ENCODE results near the gene VCAM1. TPM values are rescaled to one million over a fixed set of nuclear protein-coding genes. Genes with fewer than 3 reads are reported as not detected.
"Not testable (repeated sequence)": the region's sequence is repeated elsewhere in the genome, so short reads cannot be mapped to it uniquely, and the experiment has no call there.

Gene VCAM1
- total RNA-seq, 1 experiment from 2014 or later: 0.08 TPM

GRCh38 chr1:100778748-100779147 lies 59.2 kb downstream of the VCAM1 start:
- TF ChIP-seq TCF7L2 (IDR thresholded peaks at IDR 0.05; ENCODE audit: low read depth, low read length) (no peak), POLR2AphosphoS5 (IDR thresholded peaks at IDR 0.05; ENCODE audit: low read depth, low read length) (no peak), REST (IDR thresholded peaks at IDR 0.05; ENCODE audit: insufficient read depth in 1 of 2, low read depth in 2 of 2, low read length in 1 of 2) (no peak), SIN3A (IDR thresholded peaks at IDR 0.05; ENCODE audit: borderline replicate concordance, insufficient read depth, low read depth, low read length) (no peak), CTCF (IDR thresholded peaks at IDR 0.05) (no peak)
- no peak for DNase-seq (ENCODE audit: low read depth, low spot score)
- no TSS peak for BruUV-seq (replicated peaks)
- H3K4me3 ChIP-seq (ENCODE audit: low read depth in 2 of 2, low read length in 2 of 2): no peak overlapping the region
- intact Hi-C loops (cut with micrococcal nuclease; ENCODE audit: unreplicated experiment): no loop called here
- no peak overlapping the region for H3K27ac ChIP-seq (ENCODE audit: low read length)
- in situ Hi-C loops (cut with HindIII; ENCODE audit: low pct_unique_long_range_greater_than_20kb, low sequenced_read_pairs): no loop called here
- no peaks in the 10 kb centered on the region for H3K36me3 ChIP-seq (ENCODE audit: control insufficient read depth, insufficient read depth, low read length)
- no peaks in the 10 kb centered on the region for H3K4me1 ChIP-seq (ENCODE audit: control insufficient read depth, insufficient read depth, low read length)
- ATAC-seq: no peak
- POLR2A ChIA-PET: no interaction called here
- H3K27me3 ChIP-seq (ENCODE audit: control insufficient read depth, insufficient read depth, low read length): no peaks in the 10 kb centered on the region
- CTCF ChIA-PET: no interaction called here
- H3K9me3 ChIP-seq (ENCODE audit: control insufficient read depth, insufficient read depth, low read depth, low read length): no peaks in the 10 kb centered on the region

- no peak for DNase-seq (ENCODE audit: low read depth, low spot score)
- CTCF ChIA-PET: no interaction called here
- no peaks in the 10 kb centered on the region for H3K36me3 ChIP-seq (ENCODE audit: control insufficient read depth, insufficient read depth, low read length)
- POLR2A ChIA-PET: no interaction called here
- no peak overlapping the region for H3K27ac ChIP-seq (ENCODE audit: low read length)
- H3K4me1 ChIP-seq (ENCODE audit: control insufficient read depth, insufficient read depth, low read length): no peaks in the 10 kb centered on the region
- no peaks in the 10 kb centered on the region for H3K9me3 ChIP-seq (ENCODE audit: control insufficient read depth, insufficient read depth, low read depth, low read length)
- in situ Hi-C loops (cut with HindIII; ENCODE audit: low pct_unique_long_range_greater_than_20kb, low sequenced_read_pairs) (no loop called here), intact Hi-C loops (cut with micrococcal nuclease; ENCODE audit: unreplicated experiment) (no loop called here)
- no peaks in the 10 kb centered on the region for H3K27me3 ChIP-seq (ENCODE audit: control insufficient read depth, insufficient read depth, low read length)
- H3K4me3 ChIP-seq (ENCODE audit: low read depth in 2 of 2, low read length in 2 of 2): no peak overlapping the region
- no TSS peak for BruUV-seq (replicated peaks)
- no peak for ATAC-seq
- no peak for TF ChIP-seq REST (IDR thresholded peaks at IDR 0.05; ENCODE audit: insufficient read depth in 1 of 2, low read depth in 2 of 2, low read length in 1 of 2)
- no peak for TF ChIP-seq POLR2AphosphoS5 (IDR thresholded peaks at IDR 0.05; ENCODE audit: low read depth, low read length)
- no peak for TF ChIP-seq SIN3A (IDR thresholded peaks at IDR 0.05; ENCODE audit: borderline replicate concordance, insufficient read depth, low read depth, low read length)
- no peak for TF ChIP-seq TCF7L2 (IDR thresholded peaks at IDR 0.05; ENCODE audit: low read depth, low read length)
- TF ChIP-seq CTCF (IDR thresholded peaks at IDR 0.05): no peak
These were observed 61.3 kb downstream of the VCAM1 start for GRCh38 chr1:100780814-100781213.

- CTCF ChIA-PET; H3K27ac ChIP-seq (ENCODE audit: low read length); H3K4me1 ChIP-seq (ENCODE audit: control insufficient read depth, insufficient read depth, low read length); intact Hi-C loops (cut with micrococcal nuclease; ENCODE audit: unreplicated experiment); H3K36me3 ChIP-seq (ENCODE audit: control insufficient read depth, insufficient read depth, low read length); in situ Hi-C loops (cut with HindIII; ENCODE audit: low pct_unique_long_range_greater_than_20kb, low sequenced_read_pairs); ATAC-seq; H3K27me3 ChIP-seq (ENCODE audit: control insufficient read depth, insufficient read depth, low read length); H3K4me3 ChIP-seq (ENCODE audit: low read depth in 2 of 2, low read length in 2 of 2); POLR2A ChIA-PET; BruUV-seq (replicated peaks); H3K9me3 ChIP-seq (ENCODE audit: control insufficient read depth, insufficient read depth, low read depth, low read length); DNase-seq (ENCODE audit: low read depth, low spot score): not testable (repeated sequence)
These were observed 62.2 kb downstream of the VCAM1 start for GRCh38 chr1:100781728-100782127.

Measured in Panc1 (cell line).